Measurements from ENCODE around the gene AMER3.
A peak's percentile ranks its signal among the peaks of the same experiment; 100 is the strongest.
"Not testable (repeated sequence)": the region's sequence is repeated elsewhere in the genome, so short reads cannot be mapped to it uniquely, and the experiment has no call there.

Gene AMER3

GRCh38 chr2:130755256-130756052 lies at the start of gene AMER3:
AMER3 (plus strand) TSS chr2:130755540; CDS start chr2:130762073, 6,533 bp downstream.
- no peak for DNase-seq

GRCh38 chr2:130714795-130715194 lies 40.5 kb upstream of the AMER3 start:
- not testable (repeated sequence) for DNase-seq

- DNase-seq, result no peak
Observed at GRCh38 chr2:130720036-130720435, 35.3 kb upstream of the AMER3 start.

- DNase-seq, result no peak
Observed at GRCh38 chr2:130720528-130720927, 34.8 kb upstream of the AMER3 start.

- DNase-seq, result no peak
Observed at GRCh38 chr2:130724455-130724854, 30.9 kb upstream of the AMER3 start.

GRCh38 chr2:130726614-130727180 lies 28.6 kb upstream of the AMER3 start:
- DNase-seq, result no peak

- peak; percentile 95 for DNase-seq
Observed at GRCh38 chr2:130727286-130727924, 27.9 kb upstream of the AMER3 start.

- DNase-seq, result no peak
Observed at GRCh38 chr2:130728007-130728454, 27.3 kb upstream of the AMER3 start.

- no peak for DNase-seq
Observed at GRCh38 chr2:130728549-130729316, 26.6 kb upstream of the AMER3 start, which contains the start of gene GPR148. GPR148 (plus strand) TSS chr2:130729070; CDS start chr2:130729152, 82 bp downstream.

GRCh38 chr2:130729322-130730299 lies 25.7 kb upstream of the AMER3 start:
- DNase-seq, result peak; percentile 63

- not testable (repeated sequence) for DNase-seq
Observed at GRCh38 chr2:130732257-130732656, 23.1 kb upstream of the AMER3 start.

GRCh38 chr2:130735200-130735599 lies 20.1 kb upstream of the AMER3 start:
- DNase-seq, result no peak

- DNase-seq, result no peak
Observed at GRCh38 chr2:130736487-130736886, 18.9 kb upstream of the AMER3 start.

- DNase-seq, result no peak
Observed at GRCh38 chr2:130737592-130737991, 17.7 kb upstream of the AMER3 start.

- DNase-seq, result no peak
Observed at GRCh38 chr2:130740671-130741070, 14.7 kb upstream of the AMER3 start.

- no peak for DNase-seq
Observed at GRCh38 chr2:130743278-130743677, 12.1 kb upstream of the AMER3 start.

- no peak for DNase-seq
Observed at GRCh38 chr2:130744287-130745117, 10.8 kb upstream of the AMER3 start.

- no peak for DNase-seq
Observed at GRCh38 chr2:130749078-130749477, 6.3 kb upstream of the AMER3 start.

GRCh38 chr2:130749641-130750040 lies 5.7 kb upstream of the AMER3 start:
- DNase-seq, result no peak

GRCh38 chr2:130754811-130755210 lies 529 bp upstream of the AMER3 start:
- DNase-seq, result no peak

All from activated effector memory CD4-positive, alpha-beta T cell treated with anti-CD3 and anti-CD28 coated beads, Interleukin-2, amount 50 U/mL, for 16 hours (primary cell).